Heart left ventricle (tissue), 16 donors: ENCODE measurements around the gene HLA-DMA. TPM values are rescaled to one million over a fixed set of nuclear protein-coding genes. Genes with fewer than 3 reads are reported as not detected.
A peak's percentile ranks its signal among the peaks of the same experiment; 100 is the strongest.

Experiments used
- ATAC-seq, 4 donors: fragments of 200-7000 bp; cut with Tn5 transposase; one replicate each; pipeline ENCODE4 v1.9.1; 2020 to 2022; ENCODE audit warnings: moderate library complexity in 4 of 4, mild to moderate bottlenecking in 3 of 4, moderate number of reproducible peaks in 1 of 4
- DNase-seq, 5 donors: peaks; one replicate each; pipeline ENCODE4 v3.0.0-alpha.2; 2020
- H3K27ac ChIP-seq, 12 donors: fragments of 200-600 bp; sonication (generic) in 4 of 12; one replicate each; pipeline versions ENCODE4 v1.5.0 to v1.8.0; 2016 to 2022; ENCODE audit warnings: mild to moderate bottlenecking in 2 of 12
- H3K27me3 ChIP-seq, 9 donors: fragments of 200-600 bp; sonication (generic) in 2 of 9; one replicate each; pipeline versions ENCODE4 v1.5.1 to v1.8.0; 2016 to 2022; ENCODE audit warnings: mild to moderate bottlenecking in 3 of 9
- H3K36me3 ChIP-seq, 9 donors: fragments of 200-600 bp; sonication (generic) in 2 of 9; one replicate each; pipeline versions ENCODE4 v1.5.0 to v1.8.0; 2018 to 2022; ENCODE audit warnings: mild to moderate bottlenecking in 2 of 9
- H3K4me1 ChIP-seq, 12 donors: fragments of 200-600 bp; sonication (generic) in 4 of 12; one replicate each; pipeline versions ENCODE4 v1.5.0 to v1.8.0; 2016 to 2022; ENCODE audit warnings: mild to moderate bottlenecking in 3 of 12
- H3K4me3 ChIP-seq, 12 donors: fragments of 200-600 bp; sonication (generic) in 4 of 12; one replicate each; pipeline versions ENCODE4 v1.5.0 to v1.8.0; 2017 to 2022; ENCODE audit warnings: mild to moderate bottlenecking in 9 of 12, moderate library complexity in 4 of 12
- H3K9me3 ChIP-seq, 12 donors: fragments of 200-600 bp; sonication (generic) in 4 of 12; one replicate each; pipeline versions ENCODE4 v1.5.0 to v1.8.0; 2016 to 2022; ENCODE audit warnings: mild to moderate bottlenecking in 1 of 12
- CTCF ChIP-seq, 12 donors: fragments of 200-600 bp; sonication (generic) in 4 of 12; IDR thresholded peaks; one replicate each; pipeline versions ENCODE4 v1.5.0 to v1.8.0; 2018 to 2022; ENCODE audit warnings: antibody characterized with exemption in 12 of 12, mild to moderate bottlenecking in 5 of 12
- POLR2A ChIP-seq, 2 donors: fragments of 450-650 bp; IDR thresholded peaks; one replicate each; pipeline ENCODE4 v1.6.1; 2017; ENCODE audit warnings: antibody characterized with exemption in 2 of 2, mild to moderate bottlenecking in 2 of 2, moderate library complexity in 2 of 2
- WGBS, 4 donors: extraction: QIAGEN DNeasy Blood & Tissue Kit in 2 of 4; methylation state at CpG; one replicate each; pipeline versions ENCODE4 v1.1.5 to v1.1.7; 2013 to 2018; 5-methylcytosine and 5-hydroxymethylcytosine counted together
- intact Hi-C, 10 donors: fragments of 100-400 bp; cut with DNase I; formaldehyde crosslinking; loops; one replicate each; pipeline versions ENCODE4 v1.11.1 to v1.14.2; 2022
- polyA plus RNA-seq, 2 donors: library from polyadenylated mRNA; stranded (reverse); fragments of 200-250 nt; gene quantifications; one replicate each; pipeline ENCODE4 v1.2.3, GENCODE V29; 2013
- total RNA-seq, 9 donors: library from RNA; depleted of rRNA in 2 of 9; stranded (reverse); fragments of >200 nt in 2 of 9; fragmentation: NEBNext Ultra II Directional in 3 of 9; extraction: Animal tissue kit (Norgen Biotek cat#: 25700) in 3 of 9; gene quantifications; one replicate each; pipeline versions ENCODE4 v1.1.0 to v1.2.4, GENCODE V29; 2016 to 2023
- donor health status: ischemic (EF 13 %, LVEDD 7.1; RV severe dilation, severe dysfunction).
- donor health status: healthy with polysubstance abuse.
- donor health status: DM: no; HTN: yes; CAD: no.
- donor health status: DM: no; HTN: no; CAD: no.
- donor health status: ischemic (EF 25% LVEDD 6.9; RV normal size, moderate dysfunction).
- donor health status: ischemic (EF 25% LVEDD 5.7; RV mildly dilated, moderate dysfunction).
- donor health status: healthy.
- donor health status: DM: yes; HTN: yes; CAD: no.
- donor health status: ischemic (EF 35%, LVEDD 5.7; RV mildly dilated, moderate dysfunction).
- donor health status: nonischemic (EF 11% LVEDD 7.7; RV severe dilation, severe dysfunction).
- donor health status: DM: yes; HTN: yes; CAD: no.
- donor health status: PGD.
- donor health status: ischemic (EF 29% LVEDD 5.4; RV normal size, mild dysfunction).
- donor health status: nonischemic (EF 23%, LVEDD 6.1; RV moderate dilation, normal function).

The HLA-DMA gene
- total and polyA plus RNA-seq, 11 donors, result 5.4 to 150 (median 16.2) TPM

- H3K36me3 ChIP-seq, result peaks cover 13 to 41% (median 28%) of the 10 kb centered on the region in 9 donors
- no peak for ATAC-seq
- H3K9me3 ChIP-seq, result no peaks in the 10 kb centered on the region
- H3K27ac ChIP-seq, result peak overlapping the region; percentile 97 to 100 (median 100)
- intact Hi-C loops, result loop anchor here in 2 of 10 donors (5.0 to 10.0 kb wide), 3 partner anchors 129 to 844 kb away; partner anchors contain the start of genes ATF6B (in 1 of the 2), GPSM3 (in 1 of the 2), PBX2 (in 1 of the 2) and PSMB8 (in 1 of the 2)
- TF ChIP-seq POLR2A (IDR thresholded peaks at IDR 0.05) (no peak), CTCF (IDR thresholded peaks at IDR 0.05) (no peak)
- no peaks in the 10 kb centered on the region for H3K27me3 ChIP-seq
- H3K4me3 ChIP-seq, result peak overlapping the region; percentile 63 to 100 (median 80)
- no peak for DNase-seq
- H3K4me1 ChIP-seq, result peaks cover 0 to 40% (median 31%) of the 10 kb centered on the region in 12 donors
- WGBS, 4 donors, result 0 to 1% (median 0%) methylated on average over 15 of the region's 15 CpGs
These were observed 18.3 kb upstream of the HLA-DMA start for GRCh38 chr6:32971242-32971580.

GRCh38 chr6:32970413-32971241, 17.7 kb upstream of the HLA-DMA start:
- WGBS, 4 donors, result 0 to 1% (median 1%) methylated on average over 24 to 43 of the region's 43 CpGs
- H3K9me3 ChIP-seq, result no peaks in the 10 kb centered on the region
- H3K36me3 ChIP-seq, result peaks cover 7 to 35% (median 22%) of the 10 kb centered on the region in 9 donors
- peak overlapping the region; percentile 63 to 100 (median 80) for H3K4me3 ChIP-seq
- intact Hi-C loops, result loop anchor here in 2 of 10 donors (1.0 to 10.0 kb wide), 4 partner anchors 128 to 843 kb away; partner anchors contain the start of genes ATF6B (in 1 of the 2), GPSM3 (in 1 of the 2), PBX2 (in 1 of the 2) and PSMB8 (in 1 of the 2)
- peak; percentile 92 to 95 (median 94) for DNase-seq
- peak overlapping the region; percentile 97 to 100 (median 100) for H3K27ac ChIP-seq
- peak; percentile 47 to 58 (median 52) for ATAC-seq
- H3K4me1 ChIP-seq, result peaks cover 0 to 39% (median 26%) of the 10 kb centered on the region in 12 donors
- no peaks in the 10 kb centered on the region for H3K27me3 ChIP-seq
- TF ChIP-seq CTCF (IDR thresholded peaks at IDR 0.05), result no peak
- no peak for TF ChIP-seq POLR2A (IDR thresholded peaks at IDR 0.05)

- peak overlapping the region; percentile 63 to 100 (median 80) for H3K4me3 ChIP-seq
- ATAC-seq (peak in 3 of 4 donors; percentile 4 to 27 (median 24)), DNase-seq (peak; percentile 82 to 86 (median 83))
- H3K36me3 ChIP-seq, result peaks cover 4 to 28% (median 14%) of the 10 kb centered on the region in 9 donors
- peak overlapping the region; percentile 97 to 100 (median 100) for H3K27ac ChIP-seq
- H3K9me3 ChIP-seq, result no peaks in the 10 kb centered on the region
- intact Hi-C loops, result loop anchor here in 2 of 10 donors (1.0 to 10.0 kb wide), 5 partner anchors 38 to 843 kb away; partner anchors contain the start of genes PSMB8 (in 2 of the 2), ATF6B (in 1 of the 2), GPSM3 (in 1 of the 2) and PBX2 (in 1 of the 2)
- peak in 9 of 12 donors; percentile 11 to 49 (median 32) for TF ChIP-seq CTCF (IDR thresholded peaks at IDR 0.05)
- TF ChIP-seq POLR2A (IDR thresholded peaks at IDR 0.05), result no peak
- peaks cover 0 to 36% (median 21%) of the 10 kb centered on the region in 12 donors for H3K4me1 ChIP-seq
- 0 to 1% (median 1%) methylated on average over 18 to 19 of the region's 19 CpGs for WGBS, 4 donors
- no peaks in the 10 kb centered on the region for H3K27me3 ChIP-seq
These were observed 17.0 kb upstream of the HLA-DMA start for GRCh38 chr6:32969685-32970412.
